Measurements from ENCODE around the gene LRRIQ3. TPM values are rescaled to one million over a fixed set of nuclear protein-coding genes. Genes with fewer than 3 reads are reported as not detected.

The LRRIQ3 gene
- total and polyA plus RNA-seq, 2 donors (not counting 3 experiments of a cell fraction or from before 2014, with no cell fraction given): 0.21 to 1.1 TPM

DNA sequence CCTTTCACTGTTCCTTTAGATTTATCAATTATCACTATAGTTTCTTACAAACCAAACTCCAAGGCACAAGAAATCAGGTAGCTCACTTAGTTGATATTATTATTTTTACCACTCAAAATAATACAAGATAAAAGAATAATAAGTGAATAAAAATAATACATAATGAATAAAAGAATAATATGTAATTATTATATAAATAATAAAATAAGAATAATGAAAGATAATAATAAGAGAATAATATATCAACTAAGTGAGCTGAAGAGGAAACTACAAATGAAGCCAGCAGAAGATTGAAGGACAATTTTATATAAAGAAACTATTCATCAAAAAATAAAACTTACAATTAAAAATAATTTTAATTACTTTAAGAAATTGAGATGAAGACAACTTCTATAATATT, 90.6 kb downstream of the LRRIQ3 start:
- TF ChIP-seq FOS (IDR thresholded peaks at IDR 0.05; ENCODE audit: borderline replicate concordance, insufficient read depth, low read length): no peak
- TF ChIP-seq POLR2A (IDR thresholded peaks at IDR 0.05; ENCODE audit: low read depth, low read length): no peak
- TF ChIP-seq GATA2 (IDR thresholded peaks at IDR 0.05; ENCODE audit: insufficient read depth, insufficient read length, low read depth, low read length): no peak
- TF ChIP-seq MAX (IDR thresholded peaks at IDR 0.05; ENCODE audit: insufficient read depth, insufficient read length): no peak
- TF ChIP-seq, protein P1, sequence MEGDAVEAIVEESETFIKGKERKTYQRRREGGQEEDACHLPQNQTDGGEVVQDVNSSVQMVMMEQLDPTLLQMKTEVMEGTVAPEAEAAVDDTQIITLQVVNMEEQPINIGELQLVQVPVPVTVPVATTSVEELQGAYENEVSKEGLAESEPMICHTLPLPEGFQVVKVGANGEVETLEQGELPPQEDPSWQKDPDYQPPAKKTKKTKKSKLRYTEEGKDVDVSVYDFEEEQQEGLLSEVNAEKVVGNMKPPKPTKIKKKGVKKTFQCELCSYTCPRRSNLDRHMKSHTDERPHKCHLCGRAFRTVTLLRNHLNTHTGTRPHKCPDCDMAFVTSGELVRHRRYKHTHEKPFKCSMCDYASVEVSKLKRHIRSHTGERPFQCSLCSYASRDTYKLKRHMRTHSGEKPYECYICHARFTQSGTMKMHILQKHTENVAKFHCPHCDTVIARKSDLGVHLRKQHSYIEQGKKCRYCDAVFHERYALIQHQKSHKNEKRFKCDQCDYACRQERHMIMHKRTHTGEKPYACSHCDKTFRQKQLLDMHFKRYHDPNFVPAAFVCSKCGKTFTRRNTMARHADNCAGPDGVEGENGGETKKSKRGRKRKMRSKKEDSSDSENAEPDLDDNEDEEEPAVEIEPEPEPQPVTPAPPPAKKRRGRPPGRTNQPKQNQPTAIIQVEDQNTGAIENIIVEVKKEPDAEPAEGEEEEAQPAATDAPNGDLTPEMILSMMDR (IDR thresholded peaks at IDR 0.05; ENCODE audit: extremely low read depth in 1 of 2, insufficient read depth in 1 of 2, low read depth in 1 of 2, low read length in 2 of 2): no peak
- no peak for TF ChIP-seq EZH2 (IDR thresholded peaks at IDR 0.05; ENCODE audit: borderline replicate concordance, low read depth, low read length, severe bottlenecking)
- TF ChIP-seq MYC (IDR thresholded peaks at IDR 0.05; ENCODE audit: low read depth, low read length): no peak
- no peak for TF ChIP-seq POLR2AphosphoS5 (IDR thresholded peaks at IDR 0.05; ENCODE audit: insufficient read depth, low read depth, low read length)
- TF ChIP-seq JUN (IDR thresholded peaks at IDR 0.05; ENCODE audit: borderline replicate concordance, insufficient read depth, insufficient read length, low read depth): no peak
- H3K4me1 ChIP-seq (ENCODE audit: control insufficient read depth, extremely low read depth, insufficient read depth, low read length): no peaks in the 10 kb centered on the region
- DNase-seq (ENCODE audit: low read depth, low spot score) (no peak), FAIRE-seq (no peak)
- H3K27me3 ChIP-seq (ENCODE audit: control insufficient read depth in 2 of 2, insufficient read depth in 2 of 2, low read length in 2 of 2): no peaks in the 10 kb centered on the region
- H3K4me2 ChIP-seq (ENCODE audit: insufficient read depth, low read length): no peak overlapping the region
- CTCF ChIA-PET: no interaction called here
- H4K20me1 ChIP-seq (replicated peaks; ENCODE audit: control insufficient read depth, extremely low read depth, insufficient read depth, low read length): no peaks in the 10 kb centered on the region
- dilution Hi-C loops (cut with MboI; ENCODE audit: extremely low pct_ligation_motif_present, low sequenced_read_pairs) (no loop called here), intact Hi-C loops (cut with micrococcal nuclease) (no loop called here)
- no peak overlapping the region for H3K9ac ChIP-seq (replicated peaks; ENCODE audit: extremely low read depth, insufficient read depth, low read length)
- H3K36me3 ChIP-seq (ENCODE audit: control insufficient read depth in 2 of 2, extremely low read depth in 1 of 2, insufficient read depth in 2 of 2, low read length in 2 of 2): no peaks in the 10 kb centered on the region
- no peaks in the 10 kb centered on the region for H3K79me2 ChIP-seq (ENCODE audit: control insufficient read depth, insufficient read depth, low read length)
- H3K4me3 ChIP-seq (replicated peaks in 1 of 3; ENCODE audit: insufficient read depth in 1 of 3, low read depth in 1 of 3, low read length in 3 of 3): no peak overlapping the region
- POLR2A ChIA-PET: no interaction called here
- BruUV-seq (replicated peaks): no TSS peak
- no peaks in the 10 kb centered on the region for H3K9me1 ChIP-seq (replicated peaks; ENCODE audit: control insufficient read depth, extremely low read depth, insufficient read depth, low read length)
- H3K27ac ChIP-seq (ENCODE audit: insufficient read depth, low read depth, low read length): no peak overlapping the region
- H3K9me3 ChIP-seq (replicated peaks; ENCODE audit: control insufficient read depth, insufficient read depth, low read length): no peaks in the 10 kb centered on the region
- H2AFZ ChIP-seq (ENCODE audit: low read depth, low read length): no peak overlapping the region
